Measurements from ENCODE around the gene CHD1L.
A peak's percentile ranks its signal among the peaks of the same experiment; 100 is the strongest.

CHD1L gene

GRCh38 chr1:147273409-147274336, 31.2 kb downstream of the CHD1L start:
- TF ChIP-seq ZFX (IDR thresholded peaks at IDR 0.05; ENCODE audit: borderline replicate concordance) = no peak
- TF ChIP-seq CTCF (IDR thresholded peaks at IDR 0.05) = peak; percentile 85
- no peak overlapping the region for H3K27ac ChIP-seq

- no peak overlapping the region for H3K27ac ChIP-seq
- TF ChIP-seq ZFX (IDR thresholded peaks at IDR 0.05; ENCODE audit: borderline replicate concordance) = no peak
- no peak for TF ChIP-seq CTCF (IDR thresholded peaks at IDR 0.05)
Observed at GRCh38 chr1:147281950-147282349, 39.5 kb downstream of the CHD1L start.

GRCh38 chr1:147283011-147283410, 40.5 kb downstream of the CHD1L start:
- H3K27ac ChIP-seq = no peak overlapping the region
- TF ChIP-seq CTCF (IDR thresholded peaks at IDR 0.05) (no peak), ZFX (IDR thresholded peaks at IDR 0.05; ENCODE audit: borderline replicate concordance) (no peak)

DNA sequence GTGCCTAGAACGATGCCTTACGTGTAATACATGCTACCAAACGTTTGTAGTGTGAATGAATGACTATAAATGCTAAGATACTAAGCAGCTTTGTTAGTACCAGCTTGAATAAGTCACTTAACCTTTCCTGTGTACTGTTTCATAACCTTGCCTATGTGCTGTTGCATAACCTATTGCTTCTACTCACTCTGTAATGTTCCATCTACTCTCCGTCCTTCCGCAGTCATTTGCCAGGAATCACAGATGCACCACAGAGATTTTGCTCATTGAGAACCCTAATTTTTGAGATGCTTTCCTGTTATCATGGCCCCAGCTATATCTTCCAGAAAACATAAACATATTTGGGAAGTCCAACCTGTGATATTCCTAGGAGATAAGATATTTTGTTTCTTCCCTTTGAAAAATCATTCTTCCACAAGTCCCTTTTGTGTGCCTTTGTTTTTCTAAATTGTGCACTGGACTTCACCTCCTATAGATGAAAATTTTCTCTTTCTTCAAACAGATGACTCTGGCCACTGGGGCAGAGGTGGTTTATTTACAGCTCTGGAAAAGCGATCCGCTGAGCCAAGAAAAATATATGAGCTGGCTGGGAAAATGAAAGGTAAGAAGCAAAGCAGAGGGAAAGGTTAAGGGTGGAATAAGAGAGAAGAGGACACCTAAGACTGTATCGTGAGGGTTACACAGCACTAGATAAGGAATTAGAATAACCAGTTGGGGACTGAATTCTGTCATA, 44.8 kb downstream of the CHD1L start:
- no peak for TF ChIP-seq ZFX (IDR thresholded peaks at IDR 0.05; ENCODE audit: borderline replicate concordance)
- no peak for TF ChIP-seq CTCF (IDR thresholded peaks at IDR 0.05)
- no peak overlapping the region for H3K27ac ChIP-seq

DNA sequence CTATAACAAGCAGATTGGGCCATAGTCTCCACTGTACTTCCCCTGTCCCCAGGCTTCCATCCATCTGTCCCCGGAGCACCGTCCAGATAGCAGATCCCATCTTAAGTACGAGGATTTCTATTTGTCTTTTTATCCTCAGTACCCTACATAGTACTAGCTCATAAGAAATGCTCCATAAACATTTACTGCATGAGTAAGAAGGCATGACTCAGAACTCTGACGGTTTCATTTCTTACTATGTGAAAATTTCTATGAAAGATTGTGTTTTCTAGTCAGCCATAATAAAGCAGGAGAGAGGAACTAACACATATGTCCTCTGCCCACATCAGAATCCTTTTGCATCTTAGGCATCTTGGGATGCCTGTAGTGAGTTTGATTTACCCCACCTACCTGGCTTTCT, 49.5 kb downstream of the CHD1L start:
- H3K27ac ChIP-seq = no peak overlapping the region
- no peak for TF ChIP-seq CTCF (IDR thresholded peaks at IDR 0.05)
- no peak for TF ChIP-seq ZFX (IDR thresholded peaks at IDR 0.05; ENCODE audit: borderline replicate concordance)

GRCh38 chr1:147292631-147293251, 50.3 kb downstream of the CHD1L start:
- no peak for TF ChIP-seq CTCF (IDR thresholded peaks at IDR 0.05)
- no peak for TF ChIP-seq ZFX (IDR thresholded peaks at IDR 0.05; ENCODE audit: borderline replicate concordance)
- no peak overlapping the region for H3K27ac ChIP-seq
